Ishikawa (cell line): ENCODE data around the gene GALNT10.

ENCODE experiments used
- CEBPB ChIP-seq: IDR thresholded peaks from 2 replicates; pipeline ENCODE4 v1.6.1; 2012
- CREB1 ChIP-seq: IDR thresholded peaks from 2 replicates; pipeline ENCODE4 v1.6.1; 2012; ENCODE audit warnings: low read depth
- EGR1 ChIP-seq: IDR thresholded peaks from 2 replicates; pipeline ENCODE4 v1.6.1; 2012
- EP300 ChIP-seq: IDR thresholded peaks from 2 replicates; pipeline ENCODE4 v1.6.1; 2012; ENCODE audit warnings: borderline replicate concordance
- FOXM1 ChIP-seq: IDR thresholded peaks from 2 replicates; pipeline ENCODE4 v1.6.1; 2012; ENCODE audit warnings: low read depth, borderline replicate concordance
- MAX ChIP-seq: IDR thresholded peaks from 2 replicates; pipeline ENCODE4 v1.6.1; 2012
- NFIC ChIP-seq: IDR thresholded peaks from 2 replicates; pipeline ENCODE4 v1.6.1; 2012
- RAD21 ChIP-seq: IDR thresholded peaks from 2 replicates; pipeline ENCODE4 v1.6.1; 2012; ENCODE audit warnings: low read depth
- REST ChIP-seq: IDR thresholded peaks from 2 replicates; pipeline ENCODE4 v1.6.1; 2012; ENCODE audit warnings: low read depth, mild to moderate bottlenecking
- TAF1 ChIP-seq: IDR thresholded peaks from 2 replicates; pipeline ENCODE4 v1.6.1; 2012; ENCODE audit warnings: low read depth, mild to moderate bottlenecking
- TCF12 ChIP-seq: IDR thresholded peaks from 2 replicates; pipeline ENCODE4 v1.6.1; 2012; ENCODE audit warnings: low read depth
- TEAD4 ChIP-seq: IDR thresholded peaks from 2 replicates; pipeline ENCODE4 v1.6.1; 2012
- USF1 ChIP-seq: IDR thresholded peaks from 2 replicates; pipeline ENCODE4 v1.6.1; 2012
- YY1 ChIP-seq: IDR thresholded peaks from 2 replicates; pipeline ENCODE4 v1.6.1; 2012; ENCODE audit warnings: low read depth
- ZBTB7A ChIP-seq: IDR thresholded peaks from 2 replicates; pipeline ENCODE4 v1.6.1; 2012; ENCODE audit warnings: low read depth

Gene GALNT10

GRCh38 chr5:154405078-154405792 lies 214.7 kb downstream of the GALNT10 start:
- TF ChIP-seq EP300 (no peak; the same call in 1 of the 2 replicates), TEAD4 (no peak), TAF1 (no peak), TCF12 (peak; percentile 15; the same call in 1 of the 2 replicates), MAX (peak; percentile 38; the same call in 1 of the 2 replicates), RAD21 (peak; percentile 98), NFIC (no peak), EGR1 (no peak)

- no peak for TF ChIP-seq TAF1
- TF ChIP-seq ZBTB7A, result no peak
- TF ChIP-seq TCF12, result no peak
- TF ChIP-seq YY1, result no peak
- TF ChIP-seq EP300, result no peak
- TF ChIP-seq USF1, result no peak
- TF ChIP-seq MAX, result no peak
- TF ChIP-seq EGR1, result no peak
- TF ChIP-seq NFIC, result no peak
- no peak for TF ChIP-seq CREB1
- TF ChIP-seq RAD21, result no peak
Measured at GRCh38 chr5:154406231-154406630, 215.7 kb downstream of the GALNT10 start.

GRCh38 chr5:154406826-154407225 lies 216.3 kb downstream of the GALNT10 start:
- no peak for TF ChIP-seq USF1
- TF ChIP-seq EGR1, result no peak
- no peak for TF ChIP-seq TCF12
- no peak for TF ChIP-seq MAX
- TF ChIP-seq TEAD4, result no peak

- TF ChIP-seq TEAD4 (no peak), MAX (no peak), EGR1 (no peak), ZBTB7A (no peak), CEBPB (no peak), CREB1 (no peak), REST (no peak), TAF1 (no peak), RAD21 (no peak), NFIC (no peak), USF1 (no peak), EP300 (no peak), YY1 (no peak), TCF12 (no peak), FOXM1 (no peak)
Measured at GRCh38 chr5:154408811-154409210, 218.3 kb downstream of the GALNT10 start.

- TF ChIP-seq MAX (no peak), RAD21 (no peak), REST (no peak), TCF12 (no peak), TAF1 (no peak), NFIC (no peak), CEBPB (no peak)
Measured at GRCh38 chr5:154409230-154409840, 218.8 kb downstream of the GALNT10 start.
